ENCODE measurements around the gene RAB31.

RAB31 gene

DNA sequence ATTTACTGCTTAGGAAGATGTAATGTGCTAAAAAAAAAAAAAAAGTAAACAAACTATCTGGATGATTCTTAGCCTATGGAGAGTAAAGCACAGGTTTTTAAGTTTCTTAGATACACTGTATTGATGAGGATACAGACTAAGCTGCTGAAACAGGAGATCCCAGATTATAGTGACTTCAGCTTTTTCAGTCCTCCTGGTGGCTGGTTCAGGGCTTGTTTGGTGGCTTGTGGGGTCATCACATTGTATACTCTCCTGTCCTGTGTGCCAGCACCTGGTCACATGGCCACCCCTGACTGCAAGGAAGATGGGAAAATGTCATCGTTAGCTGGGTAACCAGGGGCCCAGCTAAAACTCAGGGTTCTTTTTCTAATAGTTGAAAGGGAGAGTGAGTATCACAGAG, 31.4 kb downstream of the RAB31 start:
- Histone ChIP-seq H3K9me3 (ENCODE audit: low read length) (no peaks in the 10 kb centered on the region), H2AFZ (ENCODE audit: low read depth, low read length) (no peak overlapping the region), H3K36me3 (ENCODE audit: insufficient read depth, low read length) (no peaks in the 10 kb centered on the region), H3K27me3 (ENCODE audit: insufficient read depth, low read length) (no peaks in the 10 kb centered on the region), H3K4me3 (ENCODE audit: low read length) (no peak overlapping the region), H3K4me1 (ENCODE audit: insufficient read depth, low read length) (peaks cover 59% of the 10 kb centered on the region)

DNA sequence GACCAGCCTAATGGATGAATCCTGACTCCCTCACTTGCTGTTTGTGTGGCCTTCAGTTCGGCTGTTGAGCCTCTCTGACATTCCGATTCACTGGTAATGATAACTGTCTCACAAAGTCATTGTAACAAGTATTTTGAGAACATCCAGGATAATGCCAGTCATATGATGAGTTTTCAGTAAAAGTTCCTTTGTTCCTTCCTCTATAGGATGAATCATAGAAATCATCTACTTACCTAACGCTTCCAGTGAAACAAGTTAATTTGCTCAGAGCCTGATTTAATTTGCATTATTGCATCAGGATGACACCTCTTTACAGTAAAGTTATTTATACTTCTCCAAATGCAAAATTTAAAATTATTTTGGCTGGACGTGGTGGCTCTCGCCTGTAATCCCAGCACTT, 32.0 kb downstream of the RAB31 start:
- no peaks in the 10 kb centered on the region for H3K36me3 ChIP-seq (ENCODE audit: insufficient read depth, low read length)
- peaks cover 59% of the 10 kb centered on the region for H3K4me1 ChIP-seq (ENCODE audit: insufficient read depth, low read length)
- no peak overlapping the region for H3K4me3 ChIP-seq (ENCODE audit: low read length)
- H3K9me3 ChIP-seq (ENCODE audit: low read length) = no peaks in the 10 kb centered on the region
- H2AFZ ChIP-seq (ENCODE audit: low read depth, low read length) = no peak overlapping the region
- no peaks in the 10 kb centered on the region for H3K27me3 ChIP-seq (ENCODE audit: insufficient read depth, low read length)

DNA sequence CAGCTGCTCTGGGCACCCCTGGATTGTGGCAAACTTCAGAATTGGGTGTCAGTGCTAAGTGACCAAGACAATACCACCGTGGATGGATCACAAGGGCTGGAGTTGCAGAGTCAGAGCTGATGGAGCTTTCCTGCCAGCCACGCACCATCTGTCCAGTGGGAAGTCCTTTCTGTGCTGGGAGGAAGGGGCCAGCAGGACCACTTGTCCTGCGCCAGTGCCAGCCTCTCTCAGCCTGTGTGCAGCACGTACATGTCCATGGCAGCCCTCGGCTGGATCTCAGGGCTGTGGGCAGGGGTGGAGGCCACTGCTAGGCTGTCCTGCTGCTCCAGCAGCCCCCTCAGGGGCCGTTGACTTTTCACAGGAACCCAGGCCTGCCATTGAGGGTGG, 33.3 kb downstream of the RAB31 start:
- Histone ChIP-seq H3K4me3 (ENCODE audit: low read length) (peak overlapping the region; percentile 58), H3K36me3 (ENCODE audit: insufficient read depth, low read length) (no peaks in the 10 kb centered on the region), H3K4me1 (ENCODE audit: insufficient read depth, low read length) (peaks cover 55% of the 10 kb centered on the region), H3K9me3 (ENCODE audit: low read length) (no peaks in the 10 kb centered on the region), H2AFZ (ENCODE audit: low read depth, low read length) (no peak overlapping the region), H3K27me3 (ENCODE audit: insufficient read depth, low read length) (no peaks in the 10 kb centered on the region)

DNA sequence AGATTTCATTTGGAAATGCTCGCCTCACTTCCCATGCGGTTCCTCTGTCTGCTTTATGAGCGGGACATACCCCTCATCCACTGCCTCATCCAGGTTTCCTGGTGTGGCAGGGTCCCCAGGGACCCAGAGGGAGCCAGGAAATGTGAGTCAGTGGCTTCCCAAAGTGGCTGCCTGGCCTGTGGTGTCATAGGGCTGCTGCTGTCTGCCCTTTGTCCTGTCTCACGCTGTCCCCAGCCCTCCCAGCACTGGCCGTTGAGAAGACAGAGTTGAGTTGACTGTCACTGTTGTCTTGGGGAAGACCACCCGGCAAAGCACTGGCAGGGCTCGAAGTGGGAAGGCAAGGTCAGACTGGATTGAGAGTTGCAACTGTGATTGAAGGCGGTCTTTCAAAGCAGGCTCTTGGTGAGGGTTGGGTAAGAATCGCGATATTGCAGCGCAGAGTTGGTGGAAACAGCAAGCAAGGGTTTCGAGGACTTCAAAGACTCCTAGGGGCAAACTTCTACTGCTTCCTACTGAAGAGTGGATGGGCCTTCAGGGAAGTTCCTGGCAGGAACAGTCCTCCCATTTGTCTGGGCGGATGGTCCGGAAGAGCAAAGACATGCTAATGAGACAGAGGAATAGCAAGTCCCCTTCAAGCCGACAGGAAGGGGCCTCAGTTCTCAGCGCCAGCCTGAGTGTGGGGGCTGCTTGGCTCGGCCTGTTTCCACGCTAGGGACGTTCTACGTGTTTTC, 33.9 kb downstream of the RAB31 start:
- H3K27me3 ChIP-seq (ENCODE audit: insufficient read depth, low read length) = no peaks in the 10 kb centered on the region
- no peaks in the 10 kb centered on the region for H3K36me3 ChIP-seq (ENCODE audit: insufficient read depth, low read length)
- H3K4me1 ChIP-seq (ENCODE audit: insufficient read depth, low read length) = peaks cover 49% of the 10 kb centered on the region
- H3K9me3 ChIP-seq (ENCODE audit: low read length) = no peaks in the 10 kb centered on the region
- peak overlapping the region; percentile 2 for H2AFZ ChIP-seq (ENCODE audit: low read depth, low read length)
- peak overlapping the region; percentile 58 for H3K4me3 ChIP-seq (ENCODE audit: low read length)

DNA sequence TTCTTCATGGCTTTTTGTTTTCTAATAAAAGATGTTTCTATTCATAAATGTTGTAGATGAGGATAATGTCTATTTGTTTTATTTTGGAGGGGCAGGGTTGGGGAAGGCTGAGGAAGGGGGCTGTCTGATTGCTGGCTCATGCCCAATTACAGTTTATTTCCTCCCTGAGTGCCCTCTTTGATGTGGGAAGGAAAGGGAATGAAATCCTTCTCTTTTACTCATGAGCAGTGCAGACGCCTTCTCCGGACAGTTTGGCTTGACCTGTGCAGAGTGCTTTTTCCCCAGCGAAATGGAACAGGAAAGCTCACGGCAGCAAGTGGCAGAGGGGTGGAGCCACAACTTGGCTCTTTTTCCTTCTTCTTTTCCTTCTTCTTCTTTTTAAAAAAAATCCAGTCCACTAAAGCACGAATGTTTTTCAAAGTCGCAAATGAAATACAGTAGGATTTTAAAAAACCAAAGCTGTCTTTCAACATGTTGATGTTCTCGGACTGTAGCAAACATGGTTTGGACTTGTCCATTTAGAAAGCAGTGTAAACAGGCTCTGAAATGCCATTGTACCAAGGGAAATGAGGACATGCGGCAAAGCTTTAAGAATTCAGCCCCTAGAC, 34.5 kb downstream of the RAB31 start:
- Histone ChIP-seq H3K4me1 (ENCODE audit: insufficient read depth, low read length) (peaks cover 42% of the 10 kb centered on the region), H3K4me3 (ENCODE audit: low read length) (peak overlapping the region; percentile 58), H3K36me3 (ENCODE audit: insufficient read depth, low read length) (no peaks in the 10 kb centered on the region), H3K9me3 (ENCODE audit: low read length) (no peaks in the 10 kb centered on the region), H3K27me3 (ENCODE audit: insufficient read depth, low read length) (no peaks in the 10 kb centered on the region), H2AFZ (ENCODE audit: low read depth, low read length) (peak overlapping the region; percentile 2)

DNA sequence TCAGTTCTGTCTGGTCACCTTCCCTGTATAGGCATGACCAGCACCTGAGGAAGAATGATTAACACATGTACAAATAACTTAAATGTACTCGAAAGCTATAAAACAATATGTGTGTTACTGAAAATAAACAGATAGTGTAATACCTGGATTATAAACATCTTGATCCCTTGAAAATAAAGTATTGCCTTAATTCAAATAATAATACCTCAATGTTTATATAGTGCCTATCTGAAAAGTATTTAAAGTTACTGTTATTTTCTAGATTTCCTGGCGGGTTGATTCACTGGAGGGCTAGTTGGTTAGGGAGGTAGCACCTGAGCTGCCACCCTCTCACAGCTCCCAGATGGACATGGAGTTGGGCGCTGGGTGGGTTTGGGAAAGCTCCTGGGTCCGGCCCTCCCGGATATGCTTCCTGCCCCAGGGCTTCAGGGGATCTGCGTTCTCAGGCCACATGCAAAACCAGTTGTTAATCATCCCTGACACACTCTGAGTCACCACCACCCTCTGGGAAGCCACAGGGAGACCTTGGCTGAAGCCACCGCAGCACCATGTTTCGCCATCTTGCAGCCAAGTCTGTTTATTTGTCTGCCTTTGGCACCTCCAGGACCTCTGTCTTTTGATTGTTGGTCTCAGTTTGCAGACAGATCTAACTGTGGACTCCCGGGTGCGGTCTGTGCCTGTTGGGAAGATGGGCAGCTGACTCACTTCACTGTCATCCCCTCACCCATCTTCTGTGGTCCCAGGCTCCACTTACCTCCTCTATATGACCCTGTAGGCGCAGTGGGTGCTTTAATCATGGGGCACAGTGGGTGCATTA, 35.3 kb downstream of the RAB31 start:
- peaks cover 35% of the 10 kb centered on the region for H3K4me1 ChIP-seq (ENCODE audit: insufficient read depth, low read length)
- peak overlapping the region; percentile 58 for H3K4me3 ChIP-seq (ENCODE audit: low read length)
- H2AFZ ChIP-seq (ENCODE audit: low read depth, low read length) = peak overlapping the region; percentile 2
- H3K9me3 ChIP-seq (ENCODE audit: low read length) = no peaks in the 10 kb centered on the region
- no peaks in the 10 kb centered on the region for H3K36me3 ChIP-seq (ENCODE audit: insufficient read depth, low read length)
- H3K27me3 ChIP-seq (ENCODE audit: insufficient read depth, low read length) = no peaks in the 10 kb centered on the region

DNA sequence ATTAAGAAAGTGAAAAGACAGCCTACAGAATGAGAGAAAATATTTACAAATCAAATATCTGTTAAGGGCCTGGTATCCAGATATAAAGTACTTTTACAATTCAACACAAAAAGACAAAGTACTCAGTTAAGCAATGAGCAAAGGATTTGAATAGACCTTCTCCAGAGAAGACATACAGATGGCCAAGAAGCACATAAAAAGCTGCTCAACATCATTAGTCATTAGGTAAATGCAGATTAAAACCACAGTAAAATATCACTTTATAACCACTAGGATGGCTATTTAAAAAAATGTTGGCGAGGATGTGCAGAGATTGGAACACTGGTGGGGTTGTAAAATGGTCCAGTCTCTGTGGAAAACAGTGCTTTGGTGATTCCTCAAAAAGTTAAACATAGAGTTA, 38.9 kb downstream of the RAB31 start:
- H2AFZ ChIP-seq (ENCODE audit: low read depth, low read length) = no peak overlapping the region
- no peaks in the 10 kb centered on the region for H3K36me3 ChIP-seq (ENCODE audit: insufficient read depth, low read length)
- H3K9me3 ChIP-seq (ENCODE audit: low read length) = peaks cover 2% of the 10 kb centered on the region
- no peak overlapping the region for H3K4me3 ChIP-seq (ENCODE audit: low read length)
- peaks cover 16% of the 10 kb centered on the region for H3K4me1 ChIP-seq (ENCODE audit: insufficient read depth, low read length)
- no peaks in the 10 kb centered on the region for H3K27me3 ChIP-seq (ENCODE audit: insufficient read depth, low read length)

DNA sequence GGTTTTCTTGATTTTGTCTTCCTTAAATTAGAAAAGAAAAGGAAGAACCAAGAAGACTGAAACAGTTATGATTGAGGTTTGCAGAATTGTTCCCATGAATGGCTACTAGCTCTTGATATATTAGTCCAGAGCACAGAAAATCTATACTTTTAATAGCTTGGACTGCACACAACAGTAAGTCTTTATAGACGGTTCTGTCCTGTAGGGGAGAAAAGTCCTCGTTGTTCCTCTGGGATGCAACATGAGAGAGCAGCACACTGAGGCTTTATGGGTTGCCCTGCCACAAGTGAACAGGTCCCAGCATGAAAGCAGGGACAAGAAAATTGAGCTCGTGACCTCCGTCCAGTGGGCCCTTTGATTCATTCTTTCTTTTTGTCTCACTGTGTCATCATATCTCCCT, 41.5 kb downstream of the RAB31 start:
- H2AFZ ChIP-seq (ENCODE audit: low read depth, low read length) = no peak overlapping the region

DNA sequence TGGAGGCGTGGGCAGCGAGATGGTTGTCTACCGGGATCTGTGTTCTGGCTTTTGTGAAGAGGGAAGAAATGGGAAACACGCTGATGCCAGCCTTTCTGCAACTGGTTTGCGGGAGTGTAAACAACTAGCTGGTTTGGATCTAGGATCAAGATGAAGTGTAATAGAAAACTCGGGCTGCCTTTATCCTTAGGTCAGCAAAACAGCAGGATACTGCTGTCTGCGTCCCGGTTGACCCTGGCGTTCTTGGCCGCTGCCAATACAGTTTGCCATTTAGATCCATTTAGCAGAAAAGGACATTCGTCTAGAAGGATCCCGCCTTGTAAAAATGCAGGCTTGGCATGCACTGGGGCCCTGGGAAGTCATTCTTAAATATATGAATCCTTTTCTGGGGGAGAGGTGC, 42.0 kb downstream of the RAB31 start:
- no peak overlapping the region for H2AFZ ChIP-seq (ENCODE audit: low read depth, low read length)

More for the DNA sequence above, 41.5 kb downstream of the RAB31 start:
- peaks cover 2% of the 10 kb centered on the region for H3K9me3 ChIP-seq (ENCODE audit: low read length)
- H3K4me1 ChIP-seq (ENCODE audit: insufficient read depth, low read length) = no peaks in the 10 kb centered on the region
- H3K36me3 ChIP-seq (ENCODE audit: insufficient read depth, low read length) = no peaks in the 10 kb centered on the region
- H3K27me3 ChIP-seq (ENCODE audit: insufficient read depth, low read length) = no peaks in the 10 kb centered on the region
- H3K4me3 ChIP-seq (ENCODE audit: low read length) = no peak overlapping the region

DNA sequence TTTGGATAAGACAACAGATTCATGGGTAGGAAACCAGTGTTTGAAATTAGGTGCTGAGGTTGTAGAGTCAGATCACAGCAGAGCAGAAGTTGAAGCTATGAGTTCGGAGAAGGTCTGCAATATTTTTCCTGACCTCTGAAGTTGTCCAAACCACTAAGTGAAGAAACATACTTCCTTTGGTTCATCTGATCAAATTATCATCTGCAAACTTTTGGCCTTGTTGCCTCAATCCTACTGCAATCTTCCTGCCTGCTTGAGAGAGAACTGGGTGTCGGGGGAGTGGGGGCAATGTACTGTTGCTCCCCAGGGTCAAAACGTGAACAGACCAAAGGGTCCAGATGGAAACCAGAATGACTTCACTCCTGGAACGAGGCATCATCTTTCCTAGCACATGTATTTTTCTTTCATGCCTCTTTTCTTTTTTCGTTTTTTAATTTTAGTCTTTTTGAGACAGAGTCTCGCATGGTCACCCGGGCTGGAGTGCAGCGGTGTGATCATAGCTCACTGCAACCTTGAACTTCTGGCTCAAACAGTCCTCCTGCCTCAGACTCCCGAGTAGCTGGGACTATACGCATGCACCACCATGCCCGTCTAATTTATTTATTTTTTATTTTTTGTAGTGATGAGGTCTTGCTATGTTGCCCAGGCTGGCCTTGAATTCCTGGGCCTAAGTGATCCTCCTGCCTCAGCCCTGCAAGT, 42.7 kb downstream of the RAB31 start:
- H3K36me3 ChIP-seq (ENCODE audit: insufficient read depth, low read length) = no peaks in the 10 kb centered on the region
- H3K4me3 ChIP-seq (ENCODE audit: low read length) = no peak overlapping the region
- no peaks in the 10 kb centered on the region for H3K27me3 ChIP-seq (ENCODE audit: insufficient read depth, low read length)
- peaks cover 7% of the 10 kb centered on the region for H3K4me1 ChIP-seq (ENCODE audit: insufficient read depth, low read length)
- H2AFZ ChIP-seq (ENCODE audit: low read depth, low read length) = no peak overlapping the region
- H3K9me3 ChIP-seq (ENCODE audit: low read length) = peaks cover 2% of the 10 kb centered on the region

More for the DNA sequence above, 42.0 kb downstream of the RAB31 start:
- peaks cover under 1% of the 10 kb centered on the region for H3K4me1 ChIP-seq (ENCODE audit: insufficient read depth, low read length)
- peaks cover 2% of the 10 kb centered on the region for H3K9me3 ChIP-seq (ENCODE audit: low read length)
- H3K36me3 ChIP-seq (ENCODE audit: insufficient read depth, low read length) = no peaks in the 10 kb centered on the region
- H3K27me3 ChIP-seq (ENCODE audit: insufficient read depth, low read length) = no peaks in the 10 kb centered on the region
- H3K4me3 ChIP-seq (ENCODE audit: low read length) = no peak overlapping the region

DNA sequence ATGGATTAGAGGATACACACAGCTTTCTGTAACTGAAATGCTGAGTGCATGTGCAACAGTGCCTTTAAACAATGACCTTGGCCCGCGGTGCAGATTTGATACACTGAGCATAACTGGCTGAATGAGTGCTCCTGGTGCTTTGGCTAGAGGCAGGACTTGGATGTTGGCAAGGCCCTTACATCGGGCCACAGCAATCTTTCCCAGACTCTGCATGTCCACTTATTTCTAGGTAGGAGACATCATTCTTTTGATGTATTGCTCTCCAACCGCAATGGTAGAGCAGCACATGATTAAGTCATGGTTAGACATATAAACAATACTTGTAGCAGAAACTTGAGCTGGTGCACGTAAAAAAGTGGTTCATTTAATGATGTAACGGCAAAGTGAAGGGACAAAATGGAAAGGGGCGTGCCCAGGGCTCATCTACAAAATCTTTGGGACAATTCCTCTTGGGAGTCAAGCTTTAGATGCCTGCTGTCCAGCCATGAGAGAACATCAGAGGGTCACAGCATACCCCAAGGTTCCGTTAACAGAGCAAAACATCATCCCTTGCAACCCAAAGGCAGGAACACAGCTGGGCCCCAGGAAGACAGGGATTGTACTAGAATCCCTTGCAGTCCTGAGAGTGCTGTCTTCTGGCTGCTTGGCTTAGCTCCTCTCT, 43.4 kb downstream of the RAB31 start:
- H3K4me1 ChIP-seq (ENCODE audit: insufficient read depth, low read length) = peaks cover 11% of the 10 kb centered on the region
- H3K4me3 ChIP-seq (ENCODE audit: low read length) = no peak overlapping the region
- H3K27me3 ChIP-seq (ENCODE audit: insufficient read depth, low read length) = no peaks in the 10 kb centered on the region
- no peaks in the 10 kb centered on the region for H3K36me3 ChIP-seq (ENCODE audit: insufficient read depth, low read length)
- H2AFZ ChIP-seq (ENCODE audit: low read depth, low read length) = no peak overlapping the region
- peaks cover 2% of the 10 kb centered on the region for H3K9me3 ChIP-seq (ENCODE audit: low read length)

DNA sequence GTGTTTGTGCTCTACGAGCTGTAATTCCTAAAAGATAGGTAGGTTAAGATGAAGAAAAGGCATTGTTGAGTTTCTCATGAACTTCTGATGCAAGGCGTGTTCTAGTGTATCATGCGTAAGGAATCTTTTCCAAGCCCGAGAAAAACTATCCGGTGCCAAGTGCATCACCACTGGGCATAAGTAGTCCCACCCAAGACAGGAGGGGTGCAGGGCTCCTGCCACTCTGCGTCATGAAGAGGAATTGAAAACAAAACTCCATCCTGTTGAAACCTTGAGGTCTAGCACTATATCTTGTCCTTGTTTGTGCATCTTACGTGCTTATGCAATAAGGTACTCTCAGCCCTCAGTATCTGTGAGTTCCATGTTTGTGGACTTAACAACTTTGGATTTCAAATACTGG, 45.7 kb downstream of the RAB31 start:
- no peak overlapping the region for H3K4me3 ChIP-seq (ENCODE audit: low read length)
- H3K36me3 ChIP-seq (ENCODE audit: insufficient read depth, low read length) = no peaks in the 10 kb centered on the region
- H3K9me3 ChIP-seq (ENCODE audit: low read length) = peaks cover 2% of the 10 kb centered on the region
- H2AFZ ChIP-seq (ENCODE audit: low read depth, low read length) = no peak overlapping the region
- H3K27me3 ChIP-seq (ENCODE audit: insufficient read depth, low read length) = no peaks in the 10 kb centered on the region
- peaks cover 22% of the 10 kb centered on the region for H3K4me1 ChIP-seq (ENCODE audit: insufficient read depth, low read length)
